Upper lobe of right lung (tissue), 1 donor: ENCODE data around the gene TRIM44. TPM values are rescaled to one million over a fixed set of nuclear protein-coding genes. Genes with fewer than 3 reads are reported as not detected.
"Not testable (repeated sequence)": the region's sequence is repeated elsewhere in the genome, so short reads cannot be mapped to it uniquely, and the experiment has no call there.

ENCODE experiments used
- ATAC-seq: fragments of 200-7000 bp; cut with Tn5 transposase; one replicate; pipeline ENCODE4 v1.9.1; 2020; ENCODE audit warnings: mild to moderate bottlenecking, moderate library complexity
- DNase-seq: peaks from one replicate; pipeline ENCODE4 v3.0.0-alpha.2; 2020
- H3K27ac ChIP-seq: fragments of 200-600 bp; one replicate; pipeline ENCODE4 v1.8.0; 2022
- H3K27me3 ChIP-seq: fragments of 200-600 bp; one replicate; pipeline ENCODE4 v1.8.0; 2022; ENCODE audit warnings: mild to moderate bottlenecking
- H3K36me3 ChIP-seq: fragments of 200-600 bp; one replicate; pipeline ENCODE4 v1.8.0; 2022
- H3K4me1 ChIP-seq: fragments of 200-600 bp; one replicate; pipeline ENCODE4 v1.8.0; 2022
- H3K4me3 ChIP-seq: fragments of 200-600 bp; one replicate; pipeline ENCODE4 v1.8.0; 2022; ENCODE audit warnings: mild to moderate bottlenecking
- H3K9me3 ChIP-seq: fragments of 200-600 bp; one replicate; pipeline ENCODE4 v1.8.0; 2022
- intact Hi-C: fragments of 100-400 bp; cut with DNase I; formaldehyde crosslinking; loops from one replicate; pipeline ENCODE4 v1.11.0; 2022
- total RNA-seq: library from RNA; stranded (reverse); fragmentation: NEBNext Ultra II Directional; extraction: Animal tissue kit (Norgen Biotek cat#: 25700); gene quantifications from one replicate; pipeline ENCODE4 v1.2.1, GENCODE V29; 2021
- TF ChIP-seq, protein P1 (sequence below): fragments of 200-600 bp; IDR thresholded peaks from one replicate; pipeline ENCODE4 v1.8.0; 2022; ENCODE audit warnings: antibody characterized with exemption
- donor health status: DM: no; HTN: yes; CAD: no; lungs with severe emphysema.

The TRIM44 gene
- total RNA-seq, 1 donor from 2014 or later: 67.2 TPM

DNA sequence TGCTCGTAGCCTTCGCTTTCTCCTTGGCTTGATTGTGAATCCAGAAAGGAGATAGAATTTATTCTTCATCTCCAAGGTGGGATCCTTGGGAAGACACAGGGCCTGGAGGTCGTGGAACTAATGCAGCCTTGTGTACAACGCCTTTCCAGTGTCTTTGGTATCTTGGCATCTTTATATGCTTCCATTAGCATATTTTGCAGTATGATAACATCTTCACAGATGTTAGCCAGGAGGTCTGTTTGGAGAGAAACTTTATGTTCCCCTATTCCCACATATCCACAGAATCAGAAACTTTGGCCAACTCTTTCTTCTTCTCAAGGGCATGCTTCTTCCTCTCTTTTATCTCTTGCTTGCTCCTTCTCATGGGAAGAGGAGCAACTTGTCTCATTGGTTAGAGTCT lies 101.2 kb downstream of the TRIM44 start:
- Histone ChIP-seq H3K9me3 (no peaks in the 10 kb centered on the region), H3K27me3 (no peaks in the 10 kb centered on the region), H3K4me3 (no peak overlapping the region), H3K4me1 (peaks cover 8% of the 10 kb centered on the region), H3K27ac (no peak overlapping the region), H3K36me3 (no peaks in the 10 kb centered on the region)
- DNase-seq (no peak), ATAC-seq (no peak)
- intact Hi-C loops: no loop called here
- TF ChIP-seq, protein P1, sequence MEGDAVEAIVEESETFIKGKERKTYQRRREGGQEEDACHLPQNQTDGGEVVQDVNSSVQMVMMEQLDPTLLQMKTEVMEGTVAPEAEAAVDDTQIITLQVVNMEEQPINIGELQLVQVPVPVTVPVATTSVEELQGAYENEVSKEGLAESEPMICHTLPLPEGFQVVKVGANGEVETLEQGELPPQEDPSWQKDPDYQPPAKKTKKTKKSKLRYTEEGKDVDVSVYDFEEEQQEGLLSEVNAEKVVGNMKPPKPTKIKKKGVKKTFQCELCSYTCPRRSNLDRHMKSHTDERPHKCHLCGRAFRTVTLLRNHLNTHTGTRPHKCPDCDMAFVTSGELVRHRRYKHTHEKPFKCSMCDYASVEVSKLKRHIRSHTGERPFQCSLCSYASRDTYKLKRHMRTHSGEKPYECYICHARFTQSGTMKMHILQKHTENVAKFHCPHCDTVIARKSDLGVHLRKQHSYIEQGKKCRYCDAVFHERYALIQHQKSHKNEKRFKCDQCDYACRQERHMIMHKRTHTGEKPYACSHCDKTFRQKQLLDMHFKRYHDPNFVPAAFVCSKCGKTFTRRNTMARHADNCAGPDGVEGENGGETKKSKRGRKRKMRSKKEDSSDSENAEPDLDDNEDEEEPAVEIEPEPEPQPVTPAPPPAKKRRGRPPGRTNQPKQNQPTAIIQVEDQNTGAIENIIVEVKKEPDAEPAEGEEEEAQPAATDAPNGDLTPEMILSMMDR: no peak

DNA sequence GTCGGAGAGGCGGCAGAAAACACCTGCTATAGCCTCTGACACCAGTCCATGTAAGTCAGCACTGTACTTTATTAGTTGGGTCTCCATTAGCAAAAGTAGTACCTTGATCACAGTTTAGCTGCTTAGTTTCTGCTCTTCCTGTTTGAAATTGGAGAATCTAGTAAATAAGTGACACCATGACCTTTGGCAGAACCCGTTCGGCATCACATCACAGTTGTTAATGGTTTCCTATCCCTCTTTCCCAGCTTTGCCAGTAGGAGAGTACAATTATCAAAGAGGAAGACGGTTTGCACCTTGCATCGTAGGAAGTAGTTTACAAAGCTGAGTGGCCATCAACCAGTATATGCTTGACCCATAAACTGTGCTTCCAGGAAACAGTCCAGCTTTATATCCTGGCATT lies 101.8 kb downstream of the TRIM44 start:
- Histone ChIP-seq H3K27me3 (no peaks in the 10 kb centered on the region), H3K4me1 (peaks cover 8% of the 10 kb centered on the region), H3K4me3 (no peak overlapping the region), H3K9me3 (no peaks in the 10 kb centered on the region), H3K27ac (no peak overlapping the region), H3K36me3 (no peaks in the 10 kb centered on the region)
- no peak for DNase-seq
- ATAC-seq: no peak
- TF ChIP-seq, protein P1: no peak
- intact Hi-C loops: no loop called here

DNA sequence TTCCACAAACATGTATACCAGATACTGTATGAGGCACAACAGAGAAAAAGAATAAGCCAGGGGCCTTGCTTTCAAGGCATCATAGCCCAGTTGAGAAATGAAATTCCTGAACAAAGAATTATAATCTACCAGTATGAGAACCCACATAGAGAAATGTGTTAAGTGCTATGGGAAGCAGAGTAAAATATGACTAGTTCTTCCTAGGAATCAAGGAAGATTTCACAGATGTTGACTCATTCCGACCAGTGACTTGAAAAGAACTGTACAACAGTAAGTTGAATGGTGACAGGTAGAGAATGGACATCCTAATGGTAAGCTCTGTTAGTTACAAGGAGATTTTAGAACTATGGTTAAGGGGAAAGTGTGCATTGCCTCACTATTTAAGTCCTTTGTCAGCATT lies 102.6 kb downstream of the TRIM44 start:
- intact Hi-C loops: no loop called here
- H3K27me3 ChIP-seq: no peaks in the 10 kb centered on the region
- no peak for ATAC-seq

DNA sequence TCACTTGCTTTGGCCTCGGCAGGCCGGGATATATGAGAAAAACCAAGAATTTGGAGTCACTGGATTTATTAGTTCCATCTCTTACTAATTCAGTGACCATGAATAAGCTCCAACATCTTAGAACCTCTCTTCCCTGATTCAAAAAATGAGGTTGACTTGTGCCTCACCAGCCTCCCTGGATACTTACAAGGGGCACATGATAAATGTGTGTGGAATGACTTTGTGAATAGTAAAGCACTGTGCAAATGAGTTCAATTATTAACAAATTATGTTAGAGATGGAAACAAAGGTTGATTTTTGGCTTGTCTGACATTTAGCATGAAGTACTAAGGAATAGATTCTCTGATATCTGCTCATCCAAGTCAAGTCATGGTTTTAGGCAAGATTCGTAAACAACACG lies 104.1 kb downstream of the TRIM44 start:
- Histone ChIP-seq H3K36me3 (no peaks in the 10 kb centered on the region), H3K9me3 (no peaks in the 10 kb centered on the region), H3K27me3 (no peaks in the 10 kb centered on the region), H3K4me3 (no peak overlapping the region), H3K4me1 (peaks cover 5% of the 10 kb centered on the region), H3K27ac (no peak overlapping the region)
- no peak for DNase-seq
- intact Hi-C loops: no loop called here
- TF ChIP-seq, protein P1: no peak
- no peak for ATAC-seq

More for the DNA sequence above, 102.6 kb downstream of the TRIM44 start:
- Histone ChIP-seq H3K4me3 (no peak overlapping the region), H3K4me1 (peaks cover 8% of the 10 kb centered on the region), H3K36me3 (no peaks in the 10 kb centered on the region), H3K27ac (no peak overlapping the region), H3K9me3 (no peaks in the 10 kb centered on the region)
- TF ChIP-seq, protein P1: no peak
- no peak for DNase-seq

DNA sequence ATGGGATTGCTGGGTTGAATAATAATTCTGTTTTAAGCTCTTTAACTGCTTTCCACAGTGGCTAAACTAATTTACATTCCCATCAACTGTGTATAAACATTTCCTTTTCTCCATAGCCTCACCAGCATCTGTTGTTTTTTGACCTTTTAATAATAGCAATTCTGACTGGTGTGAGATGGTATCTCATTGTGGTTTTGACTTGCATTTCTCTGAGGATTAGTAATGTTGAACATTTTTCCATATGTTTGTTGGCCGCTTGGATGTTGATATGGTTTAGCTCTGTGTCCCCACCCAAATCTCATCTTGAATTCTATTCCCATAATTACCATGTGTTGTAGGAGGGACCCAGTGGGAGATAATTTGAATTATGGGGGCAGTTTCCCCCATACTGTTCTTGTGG lies 107.8 kb downstream of the TRIM44 start:
- intact Hi-C loops, DNase-seq, ATAC-seq, H3K27me3 ChIP-seq, H3K4me3 ChIP-seq, H3K27ac ChIP-seq, H3K36me3 ChIP-seq, H3K9me3 ChIP-seq, H3K4me1 ChIP-seq: not testable (repeated sequence)

DNA sequence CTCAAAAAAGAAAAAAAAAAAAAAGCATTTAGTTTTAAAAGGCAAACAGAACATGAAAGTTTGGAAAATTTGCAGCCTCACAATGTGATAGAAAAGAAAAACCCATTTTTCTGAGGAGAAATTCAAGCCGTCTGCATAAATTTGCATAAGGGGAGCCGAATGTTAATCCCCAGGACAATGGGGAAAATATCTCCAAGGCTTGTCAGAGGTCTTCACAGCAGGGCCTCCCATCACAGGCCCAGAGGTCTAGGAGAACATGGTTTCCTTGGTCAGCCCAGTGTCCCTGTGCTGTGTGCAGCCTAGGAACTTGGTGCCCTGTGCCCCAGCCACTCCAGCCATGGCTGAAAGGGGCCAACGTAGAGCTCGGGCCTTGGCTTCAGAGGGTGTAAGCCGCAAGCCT lies 109.1 kb downstream of the TRIM44 start:
- Histone ChIP-seq H3K27me3 (no peaks in the 10 kb centered on the region), H3K27ac (no peak overlapping the region), H3K4me3 (no peak overlapping the region), H3K4me1 (no peaks in the 10 kb centered on the region), H3K36me3 (no peaks in the 10 kb centered on the region), H3K9me3 (no peaks in the 10 kb centered on the region)
- DNase-seq (no peak), ATAC-seq (no peak)
- intact Hi-C loops: no loop called here
- TF ChIP-seq, protein P1: no peak

DNA sequence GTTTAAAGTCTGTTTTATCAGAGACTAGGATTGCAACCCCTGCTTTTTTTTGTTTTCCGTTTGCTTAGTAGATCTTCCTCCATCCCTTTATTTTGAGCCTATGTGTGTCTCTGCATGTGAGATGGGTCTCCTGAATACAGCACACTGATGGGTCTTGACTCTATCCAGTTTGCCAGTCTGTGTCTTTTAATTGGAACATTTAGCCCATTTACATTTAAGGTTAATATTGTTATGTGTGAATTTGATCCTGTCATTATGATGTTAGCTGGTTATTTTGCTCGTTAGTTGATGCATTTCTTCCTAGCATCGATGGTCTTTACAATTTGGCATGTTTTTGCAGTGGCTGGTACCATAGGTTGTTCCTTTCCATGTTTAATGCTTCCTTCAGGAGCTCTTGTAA lies 114.7 kb downstream of the TRIM44 start:
- H3K27me3 ChIP-seq, ATAC-seq, H3K4me1 ChIP-seq, H3K9me3 ChIP-seq, H3K36me3 ChIP-seq, intact Hi-C loops, DNase-seq, H3K27ac ChIP-seq, H3K4me3 ChIP-seq: not testable (repeated sequence)

DNA sequence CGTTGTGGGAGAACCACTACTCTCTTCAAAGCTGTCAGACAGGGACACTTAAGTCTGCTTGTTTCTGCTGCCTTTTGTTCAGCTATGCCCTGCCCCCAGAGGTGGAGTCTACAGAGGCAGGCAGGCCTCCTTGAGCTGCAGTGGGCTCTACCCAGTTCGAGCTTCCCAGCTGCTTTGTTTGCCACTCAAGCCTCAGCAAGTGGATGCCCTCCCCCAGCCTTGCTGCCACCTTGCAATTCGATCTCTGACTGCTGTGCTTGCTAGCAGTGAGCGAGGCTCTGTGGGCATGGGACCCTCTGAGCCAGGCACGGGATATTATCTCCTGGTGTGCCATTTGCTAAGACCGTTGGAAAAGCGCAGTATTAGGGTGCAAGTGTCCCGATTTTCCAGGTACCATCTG lies 116.4 kb downstream of the TRIM44 start:
- H3K4me1 ChIP-seq, H3K36me3 ChIP-seq, DNase-seq, intact Hi-C loops, H3K9me3 ChIP-seq, ATAC-seq, H3K27me3 ChIP-seq, H3K4me3 ChIP-seq, H3K27ac ChIP-seq: not testable (repeated sequence)
